GM18520 (cell line): ENCODE data around the gene SNN.

Source experiments
- ATAC-seq: cut with Tn5 transposase; IDR thresholded peaks from one replicate; pipeline ENCODE4 v1.9.1; 2021; ENCODE audit not compliant: unreplicated experiment

The SNN gene

GRCh38 chr16:11677959-11678881, 10.0 kb downstream of the SNN start:
- no peak for ATAC-seq

GRCh38 chr16:11679250-11679649, 11.0 kb downstream of the SNN start:
- no peak for ATAC-seq

GRCh38 chr16:11679941-11680911, 12.0 kb downstream of the SNN start:
- no peak for ATAC-seq

- ATAC-seq: peak; percentile 10
Observed at GRCh38 chr16:11681556-11681955, 13.3 kb downstream of the SNN start.

- ATAC-seq: peak; percentile 35
Observed at GRCh38 chr16:11681976-11682654, 13.9 kb downstream of the SNN start.

GRCh38 chr16:11682655-11683096, 14.4 kb downstream of the SNN start:
- ATAC-seq: peak; percentile 7

- no peak for ATAC-seq
Observed at GRCh38 chr16:11683145-11683544, 14.9 kb downstream of the SNN start.

- no peak for ATAC-seq
Observed at GRCh38 chr16:11684231-11685025, 16.2 kb downstream of the SNN start.

- ATAC-seq: no peak
Observed at GRCh38 chr16:11685844-11686618, 17.8 kb downstream of the SNN start.

- no peak for ATAC-seq
Observed at GRCh38 chr16:11686713-11687380, 18.6 kb downstream of the SNN start.

GRCh38 chr16:11687601-11688519, 19.6 kb downstream of the SNN start:
- no peak for ATAC-seq

GRCh38 chr16:11688520-11688886, 20.2 kb downstream of the SNN start:
- peak; percentile 8 for ATAC-seq

- ATAC-seq: peak; percentile 78
Observed at GRCh38 chr16:11689031-11689840, 21.0 kb downstream of the SNN start.

- no peak for ATAC-seq
Observed at GRCh38 chr16:11691235-11691634, 23.0 kb downstream of the SNN start.

- ATAC-seq: no peak
Observed at GRCh38 chr16:11691771-11692170, 23.5 kb downstream of the SNN start.

- ATAC-seq: no peak
Observed at GRCh38 chr16:11692171-11692570, 23.9 kb downstream of the SNN start.

GRCh38 chr16:11692651-11693050, 24.4 kb downstream of the SNN start:
- no peak for ATAC-seq
